Upper lobe of left lung (tissue), 6 donors: ENCODE measurements around the gene FRAS1. TPM values are rescaled to one million over a fixed set of nuclear protein-coding genes. Genes with fewer than 3 reads are reported as not detected.

ENCODE experiments used
- ATAC-seq, 2 donors: fragments of 200-7000 bp; cut with Tn5 transposase; one replicate each; pipeline ENCODE4 v1.9.1; 2022; ENCODE audit warnings: mild to moderate bottlenecking in 2 of 2, moderate library complexity in 2 of 2; ENCODE audit not compliant: low FRiP score in 2 of 2
- DNase-seq, 2 donors: peaks; one replicate each; pipeline ENCODE4 v3.0.0-alpha.2; 2019 to 2020
- H3K27ac ChIP-seq, 4 donors: fragments of 200-600 bp; sonication (generic); one replicate each; pipeline ENCODE4 v1.5.1; 2016 to 2019
- H3K27me3 ChIP-seq, 4 donors: fragments of 200-600 bp; sonication (generic); one replicate each; pipeline ENCODE4 v1.5.1; 2017 to 2019
- H3K36me3 ChIP-seq, 4 donors: fragments of 200-600 bp; sonication (generic); one replicate each; pipeline ENCODE4 v1.5.1; 2016 to 2019
- H3K4me1 ChIP-seq, 4 donors: fragments of 200-600 bp; sonication (generic); one replicate each; pipeline ENCODE4 v1.5.1; 2018 to 2019
- H3K4me3 ChIP-seq, 4 donors: fragments of 200-600 bp; sonication (generic); one replicate each; pipeline ENCODE4 v1.5.1; 2017 to 2019; ENCODE audit warnings: mild to moderate bottlenecking in 2 of 4, moderate library complexity in 1 of 4
- H3K9me3 ChIP-seq, 4 donors: fragments of 200-600 bp; sonication (generic); one replicate each; pipeline ENCODE4 v1.5.1; 2018 to 2019
- CTCF ChIP-seq, 6 experiments: fragments of 450-650 bp in 4 of 6; fragments of 200-600 bp in 2 of 6; sonication (generic) in 2 of 6; IDR thresholded peaks; one replicate each; pipeline ENCODE4 v1.5.1; 2016 to 2019; ENCODE audit warnings: antibody characterized with exemption in 6 of 6
- EP300 ChIP-seq, 4 donors: sonication (generic); formaldehyde crosslinking; IDR thresholded peaks; one replicate each; pipeline ENCODE4 v1.5.1; 2017; ENCODE audit warnings: antibody characterized with exemption in 4 of 4, control low read depth in 2 of 4
- POLR2A ChIP-seq, 4 donors: fragments of 450-650 bp; IDR thresholded peaks; one replicate each; pipeline ENCODE4 v1.5.1; 2016 to 2017; ENCODE audit warnings: antibody characterized with exemption in 4 of 4, mild to moderate bottlenecking in 2 of 4
- POLR2AphosphoS5 ChIP-seq, 2 donors: sonication (generic); formaldehyde crosslinking; IDR thresholded peaks; one replicate each; pipeline ENCODE4 v1.5.1; 2017; ENCODE audit warnings: antibody characterized with exemption in 2 of 2
- WGBS, 2 donors: methylation state at CpG; one replicate each; pipeline ENCODE4 v1.1.5; 2017 to 2018; 5-methylcytosine and 5-hydroxymethylcytosine counted together
- total RNA-seq, 6 donors: library from RNA; depleted of rRNA in 4 of 6; stranded (reverse); fragments of >200 nt in 4 of 6; gene quantifications; one replicate each; pipeline versions ENCODE4 v1.1.0 to v1.2.1, GENCODE V29; 2016 to 2021
- donor health status: DM: no; HTN: no; CAD: no; lungs with moderate emphysema.
- donor health status: DM: no; HTN: yes; CAD: no; lungs with severe emphysema.

Gene FRAS1
- total RNA-seq, 6 donors from 2014 or later, result 3.9 to 11.2 (median 6.7) TPM

DNA sequence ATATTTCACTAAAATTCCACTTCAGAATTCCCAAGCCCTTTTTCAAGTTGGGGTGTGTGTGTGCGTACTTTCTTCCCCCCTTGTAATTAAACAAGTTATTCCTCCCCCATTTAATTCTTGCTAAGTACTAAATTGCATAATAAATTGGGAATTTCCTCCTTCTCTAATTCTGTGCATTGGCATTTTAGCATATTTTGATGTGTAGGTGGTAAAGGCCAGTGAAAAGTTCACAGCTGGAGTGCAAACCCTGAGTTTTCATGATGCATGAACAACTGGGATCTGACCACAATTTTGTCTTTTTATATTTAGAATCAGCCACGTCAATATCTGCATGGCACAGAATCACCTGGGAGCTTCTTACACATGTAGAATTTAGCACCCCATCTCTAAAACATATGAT, 513.0 kb downstream of the FRAS1 start:
- DNase-seq, result no peak
- Histone ChIP-seq H3K9me3 (no peaks in the 10 kb centered on the region), H3K27ac (peak overlapping the region in 1 of 4 donors; percentile 45), H3K27me3 (no peaks in the 10 kb centered on the region), H3K36me3 (peaks cover 0 to 20% (median 0%) of the 10 kb centered on the region in 4 donors), H3K4me1 (peaks cover 0 to 19% (median 14%) of the 10 kb centered on the region in 4 donors), H3K4me3 (no peak overlapping the region)
- TF ChIP-seq EP300 (IDR thresholded peaks at IDR 0.05) (no peak), POLR2A (IDR thresholded peaks at IDR 0.05) (no peak), POLR2AphosphoS5 (IDR thresholded peaks at IDR 0.05) (no peak), CTCF (IDR thresholded peaks at IDR 0.05) (no peak)
- WGBS, 2 donors, result 67 to 70% methylated on average over 2 of the region's 2 CpGs
- ATAC-seq, result no peak

- Histone ChIP-seq H3K36me3 (peaks cover 0 to 32% (median 0%) of the 10 kb centered on the region in 4 donors), H3K27ac (no peak overlapping the region), H3K27me3 (no peaks in the 10 kb centered on the region), H3K4me1 (peaks cover 0 to 14% (median 11%) of the 10 kb centered on the region in 4 donors), H3K9me3 (no peaks in the 10 kb centered on the region), H3K4me3 (no peak overlapping the region)
- TF ChIP-seq POLR2A (IDR thresholded peaks at IDR 0.05) (no peak), POLR2AphosphoS5 (IDR thresholded peaks at IDR 0.05) (no peak), CTCF (IDR thresholded peaks at IDR 0.05) (no peak), EP300 (IDR thresholded peaks at IDR 0.05) (no peak)
- ATAC-seq (no peak), DNase-seq (no peak)
- WGBS, 2 donors, result 96 to 100% methylated on average over 1 of the region's 1 CpG
Measured at GRCh38 chr4:78571804-78572203, 514.7 kb downstream of the FRAS1 start.

DNA sequence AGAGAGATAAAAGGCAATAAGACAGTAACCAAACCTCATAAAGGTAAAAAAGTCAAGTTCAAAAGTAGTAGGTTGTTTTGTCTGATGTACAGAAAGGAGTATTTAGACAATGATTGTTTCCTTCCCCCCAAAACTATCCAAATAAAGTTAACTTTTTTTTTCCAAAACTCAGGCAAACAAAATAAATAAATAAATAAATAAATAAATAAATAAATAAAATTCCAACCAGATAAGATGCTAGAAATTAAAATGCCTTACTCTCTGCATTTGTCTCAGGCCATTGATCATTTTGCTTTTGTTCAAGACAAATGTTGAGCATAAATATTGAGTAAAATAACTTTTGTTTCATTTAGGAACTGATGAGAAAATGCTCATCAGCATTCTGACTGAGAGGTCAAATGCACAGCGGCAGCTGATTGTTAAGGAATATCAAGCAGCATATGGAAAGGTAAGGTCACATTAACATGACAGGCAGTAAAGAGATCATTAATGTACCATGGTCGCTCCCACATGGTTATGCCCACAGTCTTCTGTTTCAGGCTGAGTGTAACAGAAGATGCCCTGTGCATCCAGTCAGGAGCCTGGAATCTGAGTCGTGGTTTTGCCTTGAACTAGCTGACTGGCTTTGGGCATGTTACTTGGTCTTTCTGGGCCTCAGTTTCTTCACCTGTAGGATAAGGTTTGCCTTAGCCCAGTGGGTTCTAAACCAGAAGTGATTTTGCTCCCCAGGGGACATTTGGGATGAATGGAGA, 521.7 kb downstream of the FRAS1 start:
- WGBS, 2 donors, result 96 to 100% methylated on average over 3 of the region's 3 CpGs
- TF ChIP-seq POLR2A (IDR thresholded peaks at IDR 0.05) (no peak), CTCF (IDR thresholded peaks at IDR 0.05) (no peak), EP300 (IDR thresholded peaks at IDR 0.05) (no peak), POLR2AphosphoS5 (IDR thresholded peaks at IDR 0.05) (no peak)
- no peak for DNase-seq
- ATAC-seq, result no peak
- Histone ChIP-seq H3K27me3 (no peaks in the 10 kb centered on the region), H3K4me3 (no peak overlapping the region), H3K36me3 (peaks cover 0 to 52% (median 1%) of the 10 kb centered on the region in 4 donors), H3K27ac (no peak overlapping the region), H3K4me1 (no peaks in the 10 kb centered on the region), H3K9me3 (no peaks in the 10 kb centered on the region)

GRCh38 chr4:78581618-78582017, 524.5 kb downstream of the FRAS1 start:
- DNase-seq (peak in 1 of 2 donors; percentile 34), ATAC-seq (peak in 1 of 2 donors; percentile 89)
- Histone ChIP-seq H3K36me3 (peaks cover 3 to 59% (median 10%) of the 10 kb centered on the region in 4 donors), H3K4me1 (peaks cover 0 to 4% (median 0%) of the 10 kb centered on the region in 4 donors), H3K9me3 (no peaks in the 10 kb centered on the region), H3K27ac (no peak overlapping the region), H3K4me3 (no peak overlapping the region), H3K27me3 (no peaks in the 10 kb centered on the region)
- 50 to 65% methylated on average over 3 of the region's 3 CpGs for WGBS, 2 donors
- no peak for TF ChIP-seq POLR2AphosphoS5 (IDR thresholded peaks at IDR 0.05)
- TF ChIP-seq POLR2A (IDR thresholded peaks at IDR 0.05), result no peak
- no peak for TF ChIP-seq CTCF (IDR thresholded peaks at IDR 0.05)
- no peak for TF ChIP-seq EP300 (IDR thresholded peaks at IDR 0.05)
